Naive thymus-derived CD4-positive, alpha-beta T cell (primary cell): ENCODE results near the gene HECW1. TPM values are rescaled to one million over a fixed set of nuclear protein-coding genes. Genes with fewer than 3 reads are reported as not detected.

Experiments
- ATAC-seq: fragments of 150-1000 bp; cut with Tn5 transposase; 2 replicates; pipeline ENCODE4 v1.10.0; 2021; ENCODE audit warnings: mild to moderate bottlenecking, moderate library complexity
- CTCF ChIA-PET: fragments of 350-600 bp; sonication (Branson Sonifier 250); formaldehyde crosslinking; loops from one replicate; lab custom pipeline; 2021; ENCODE audit warnings: antibody characterized with exemption; lab: Charles Lee
- POLR2A ChIA-PET: fragments of 350-600 bp; sonication (Branson Sonifier 250); formaldehyde crosslinking; loops from one replicate; lab custom pipeline; 2021; ENCODE audit warnings: antibody characterized with exemption, inconsistent platforms; lab: Charles Lee
- DNase-seq, 9 donors: peaks; one replicate each; pipeline versions ENCODE4 v3.0.0 to v3.0.0-alpha.2; 2020 to 2022; ENCODE audit warnings: mixed read lengths in 1 of 9
- H3K27ac ChIP-seq: one replicate; pipeline ENCODE4 v1.7.0; 2013; ENCODE audit warnings: mild to moderate bottlenecking, low read depth, low read length, moderate library complexity
- H3K27me3 ChIP-seq, 2 donors: one replicate each; pipeline ENCODE4 v1.7.0; 2013; ENCODE audit warnings: low read length in 2 of 2, mild to moderate bottlenecking in 2 of 2, moderate library complexity in 2 of 2; ENCODE audit not compliant: control insufficient read depth in 2 of 2, insufficient read depth in 2 of 2
- H3K36me3 ChIP-seq, 3 experiments: 1 replicate in 2 of 3; 2 replicates in 1 of 3; pipeline ENCODE4 v1.7.0; 2013; ENCODE audit warnings: low read length in 3 of 3, mild to moderate bottlenecking in 3 of 3, moderate library complexity in 1 of 3; ENCODE audit not compliant: insufficient read depth in 3 of 3, control insufficient read depth in 2 of 3
- H3K4me1 ChIP-seq, 2 donors: one replicate each; pipeline ENCODE4 v1.7.0; 2013; ENCODE audit warnings: low read length in 2 of 2, mild to moderate bottlenecking in 2 of 2, moderate library complexity in 1 of 2; ENCODE audit not compliant: control insufficient read depth in 2 of 2, insufficient read depth in 2 of 2
- H3K4me3 ChIP-seq: 2 replicates; pipeline ENCODE4 v1.7.0; 2013; ENCODE audit warnings: mild to moderate bottlenecking, low read length
- H3K9me3 ChIP-seq, 3 experiments: 1 replicate in 2 of 3; 2 replicates in 1 of 3; pipeline ENCODE4 v1.7.0; 2013; ENCODE audit warnings: low read length in 3 of 3; ENCODE audit not compliant: control insufficient read depth in 2 of 3
- H3K27ac Mint-ChIP-seq, 9 donors: one replicate each; pipeline ENCODE4 v1.8.0; 2020 to 2022; ENCODE audit warnings: mixed read lengths in 9 of 9, mild to moderate bottlenecking in 8 of 9, moderate library complexity in 5 of 9, inconsistent platforms in 2 of 9
- H3K27me3 Mint-ChIP-seq, 5 donors: one replicate each; pipeline ENCODE4 v1.8.0; 2021 to 2022; ENCODE audit warnings: mixed read lengths in 5 of 5, mild to moderate bottlenecking in 1 of 5
- H3K36me3 Mint-ChIP-seq, 5 donors: one replicate each; pipeline ENCODE4 v1.8.0; 2020 to 2022; ENCODE audit warnings: mixed read lengths in 5 of 5, mild to moderate bottlenecking in 3 of 5, inconsistent platforms in 1 of 5
- H3K4me1 Mint-ChIP-seq, 7 donors: one replicate each; pipeline ENCODE4 v1.8.0; 2020 to 2022; ENCODE audit warnings: mixed read lengths in 7 of 7, mild to moderate bottlenecking in 3 of 7, inconsistent platforms in 1 of 7
- H3K4me3 Mint-ChIP-seq, 10 donors: one replicate each; pipeline ENCODE4 v1.8.0; 2020 to 2022; ENCODE audit warnings: mild to moderate bottlenecking in 10 of 10, mixed read lengths in 10 of 10, moderate library complexity in 6 of 10, inconsistent platforms in 2 of 10
- H3K9me3 Mint-ChIP-seq, 11 donors: one replicate each; pipeline ENCODE4 v1.8.0; 2020 to 2022; ENCODE audit warnings: mixed read lengths in 11 of 11, mild to moderate bottlenecking in 4 of 11, inconsistent platforms in 1 of 11, moderate library complexity in 1 of 11
- intact Hi-C, 2 donors: fragments of 100-400 bp; cut with micrococcal nuclease; formaldehyde crosslinking; loops; one replicate each; pipeline ENCODE4 v1.15.1; 2023
- polyA plus RNA-seq, 2 donors: library from polyadenylated mRNA; unstranded; fragments of 300-500 nt; fragmentation: Illumina TruSeq; gene quantifications; one replicate each; pipeline ENCODE4 v1.2.3, GENCODE V29; 2021
- total RNA-seq, 6 experiments: library from RNA in 5 of 6; stranded (reverse) in 5 of 6; gene quantifications; 1 replicate in 5 of 6; 2 replicates in 1 of 6; pipeline ENCODE4 v1.2.3 and lab custom pipeline; 2021 to 2026

Gene HECW1
- total and polyA plus RNA-seq, 7 experiments from 2014 or later: not detected

GRCh38 chr7:43220742-43221141 lies 108.3 kb downstream of the HECW1 start:
- H3K9me3 ChIP-seq: no peaks in the 10 kb centered on the region
- Mint-ChIP-seq H3K9me3 (peaks cover 0 to 6% (median 0%) of the 10 kb centered on the region in 11 donors), H3K27me3 (peaks cover 0 to 21% (median 17%) of the 10 kb centered on the region in 5 donors), H3K36me3 (peaks cover 0 to 7% (median 0%) of the 10 kb centered on the region in 5 donors), H3K4me1 (no peaks in the 10 kb centered on the region), H3K27ac (no peak overlapping the region), H3K4me3 (no peak overlapping the region)
- H3K27me3 ChIP-seq: no peaks in the 10 kb centered on the region
- no peaks in the 10 kb centered on the region for H3K4me1 ChIP-seq
- H3K36me3 ChIP-seq: no peaks in the 10 kb centered on the region
- ATAC-seq: no peak
- POLR2A ChIA-PET: no interaction called here
- CTCF ChIA-PET: no interaction called here
- no peak for DNase-seq
- no peak overlapping the region for H3K4me3 ChIP-seq
- intact Hi-C loops: no loop called here
- no peak overlapping the region for H3K27ac ChIP-seq

GRCh38 chr7:43229801-43230200 lies 117.4 kb downstream of the HECW1 start:
- H3K9me3 ChIP-seq: no peaks in the 10 kb centered on the region
- no peaks in the 10 kb centered on the region for H3K9me3 Mint-ChIP-seq
- DNase-seq: no peak
- H3K27me3 Mint-ChIP-seq: peaks cover 16 to 24% (median 21%) of the 10 kb centered on the region in 5 donors
- H3K4me3 Mint-ChIP-seq: no peak overlapping the region
- intact Hi-C loops: no loop called here
- H3K36me3 ChIP-seq: no peaks in the 10 kb centered on the region
- H3K27ac ChIP-seq: no peak overlapping the region
- no peak for ATAC-seq
- peaks cover 0 to 5% of the 10 kb centered on the region in 2 donors for H3K27me3 ChIP-seq
- H3K4me3 ChIP-seq: no peak overlapping the region
- no peaks in the 10 kb centered on the region for H3K4me1 ChIP-seq
- H3K36me3 Mint-ChIP-seq: no peaks in the 10 kb centered on the region
- H3K4me1 Mint-ChIP-seq: no peaks in the 10 kb centered on the region
- POLR2A ChIA-PET: no interaction called here
- CTCF ChIA-PET: no interaction called here
- no peak overlapping the region for H3K27ac Mint-ChIP-seq

- no peak overlapping the region for H3K27ac Mint-ChIP-seq
- Histone ChIP-seq H3K9me3 (no peaks in the 10 kb centered on the region), H3K4me3 (no peak overlapping the region), H3K36me3 (no peaks in the 10 kb centered on the region), H3K27ac (no peak overlapping the region), H3K27me3 (peaks cover 0 to 3% of the 10 kb centered on the region in 2 donors), H3K4me1 (no peaks in the 10 kb centered on the region)
- POLR2A ChIA-PET: no interaction called here
- H3K4me1 Mint-ChIP-seq: no peaks in the 10 kb centered on the region
- no peak for ATAC-seq
- no peaks in the 10 kb centered on the region for H3K36me3 Mint-ChIP-seq
- DNase-seq: no peak
- H3K27me3 Mint-ChIP-seq: peaks cover 10 to 26% (median 15%) of the 10 kb centered on the region in 5 donors
- intact Hi-C loops: no loop called here
- no peaks in the 10 kb centered on the region for H3K9me3 Mint-ChIP-seq
- CTCF ChIA-PET: no interaction called here
- H3K4me3 Mint-ChIP-seq: no peak overlapping the region
Observed at GRCh38 chr7:43232366-43232765, 119.9 kb downstream of the HECW1 start.

- Mint-ChIP-seq H3K4me3 (no peak overlapping the region), H3K9me3 (no peaks in the 10 kb centered on the region), H3K27ac (no peak overlapping the region), H3K27me3 (peaks cover 5 to 18% (median 6%) of the 10 kb centered on the region in 5 donors), H3K36me3 (no peaks in the 10 kb centered on the region), H3K4me1 (no peaks in the 10 kb centered on the region)
- Histone ChIP-seq H3K4me1 (no peaks in the 10 kb centered on the region), H3K4me3 (no peak overlapping the region), H3K36me3 (no peaks in the 10 kb centered on the region), H3K9me3 (no peaks in the 10 kb centered on the region), H3K27ac (no peak overlapping the region), H3K27me3 (peaks cover 0 to 3% of the 10 kb centered on the region in 2 donors)
- ChIA-PET POLR2A (no interaction called here), CTCF (interaction anchor here (0.7 kb wide), 1 partner anchor 27 kb away, joined by 3 read pairs; no protein-coding TSS in a partner anchor)
- intact Hi-C loops: no loop called here
- no peak for ATAC-seq
- DNase-seq: no peak
Observed at GRCh38 chr7:43234073-43234472, 121.6 kb downstream of the HECW1 start.

- intact Hi-C loops: no loop called here
- H3K4me1 ChIP-seq: no peaks in the 10 kb centered on the region
- H3K4me3 ChIP-seq: no peak overlapping the region
- H3K4me3 Mint-ChIP-seq: no peak overlapping the region
- DNase-seq (no peak), ATAC-seq (no peak)
- CTCF ChIA-PET: no interaction called here
- no peak overlapping the region for H3K27ac ChIP-seq
- H3K9me3 Mint-ChIP-seq: no peaks in the 10 kb centered on the region
- POLR2A ChIA-PET: no interaction called here
- H3K4me1 Mint-ChIP-seq: no peaks in the 10 kb centered on the region
- H3K27ac Mint-ChIP-seq: no peak overlapping the region
- no peaks in the 10 kb centered on the region for H3K9me3 ChIP-seq
- no peaks in the 10 kb centered on the region for H3K36me3 ChIP-seq
- peaks cover 0 to 16% (median 4%) of the 10 kb centered on the region in 5 donors for H3K27me3 Mint-ChIP-seq
- peaks cover 0 to 3% of the 10 kb centered on the region in 2 donors for H3K27me3 ChIP-seq
- H3K36me3 Mint-ChIP-seq: no peaks in the 10 kb centered on the region
Observed at GRCh38 chr7:43234968-43235367, 122.5 kb downstream of the HECW1 start.

GRCh38 chr7:43240565-43240964 lies 128.1 kb downstream of the HECW1 start:
- intact Hi-C loops: no loop called here
- no peaks in the 10 kb centered on the region for H3K9me3 ChIP-seq
- DNase-seq: no peak
- ChIA-PET CTCF (no interaction called here), POLR2A (interaction anchor here (0.6 kb wide), 1 partner anchor 112 kb away, joined by 3 read pairs; no protein-coding TSS in a partner anchor)
- no peaks in the 10 kb centered on the region for H3K4me1 ChIP-seq
- H3K27me3 ChIP-seq: no peaks in the 10 kb centered on the region
- no peak overlapping the region for H3K27ac ChIP-seq
- H3K9me3 Mint-ChIP-seq: no peaks in the 10 kb centered on the region
- no peak overlapping the region for H3K27ac Mint-ChIP-seq
- ATAC-seq: no peak
- H3K36me3 Mint-ChIP-seq: no peaks in the 10 kb centered on the region
- peaks cover 0 to 17% (median 11%) of the 10 kb centered on the region in 5 donors for H3K27me3 Mint-ChIP-seq
- no peak overlapping the region for H3K4me3 Mint-ChIP-seq
- no peaks in the 10 kb centered on the region for H3K36me3 ChIP-seq
- H3K4me1 Mint-ChIP-seq: peaks cover 0 to 1% (median 0%) of the 10 kb centered on the region in 7 donors
- H3K4me3 ChIP-seq: no peak overlapping the region

- no peak for ATAC-seq
- Histone ChIP-seq H3K4me3 (no peak overlapping the region), H3K36me3 (no peaks in the 10 kb centered on the region), H3K27me3 (no peaks in the 10 kb centered on the region), H3K27ac (no peak overlapping the region), H3K4me1 (no peaks in the 10 kb centered on the region), H3K9me3 (no peaks in the 10 kb centered on the region)
- DNase-seq: no peak
- Mint-ChIP-seq H3K27ac (no peak overlapping the region), H3K4me1 (peaks cover 0 to 1% (median 0%) of the 10 kb centered on the region in 7 donors), H3K4me3 (no peak overlapping the region), H3K9me3 (no peaks in the 10 kb centered on the region), H3K36me3 (no peaks in the 10 kb centered on the region), H3K27me3 (peaks cover 3 to 33% (median 17%) of the 10 kb centered on the region in 5 donors)
- CTCF ChIA-PET: no interaction called here
- POLR2A ChIA-PET: no interaction called here
- intact Hi-C loops: no loop called here
Observed at GRCh38 chr7:43242628-43243255, 130.3 kb downstream of the HECW1 start.
